Osteoblast (primary cell): ENCODE data around the gene ZG16. TPM values are rescaled to one million over a fixed set of nuclear protein-coding genes. Genes with fewer than 3 reads are reported as not detected.
A peak's percentile ranks its signal among the peaks of the same experiment; 100 is the strongest.
"Not testable (repeated sequence)": the region's sequence is repeated elsewhere in the genome, so short reads cannot be mapped to it uniquely, and the experiment has no call there.

Experiments used
- DNase-seq: peaks from one replicate; pipeline ENCODE4 v3.0.0; 2011; ENCODE audit warnings: low spot score, mixed read lengths; ENCODE audit not compliant: insufficient read length; ENCODE audit errors: missing footprints
- H2AFZ ChIP-seq: 2 replicates; pipeline ENCODE4 v1.6.0; 2011; ENCODE audit warnings: mild to moderate bottlenecking, low read length
- H3K27ac ChIP-seq: 2 replicates; pipeline ENCODE4 v1.5.1; 2011; ENCODE audit warnings: mild to moderate bottlenecking, low read depth, low read length, moderate library complexity
- H3K27me3 ChIP-seq: 2 replicates; pipeline ENCODE4 v1.6.0; 2012; ENCODE audit warnings: mild to moderate bottlenecking, control low read depth, inconsistent platforms, low read length, moderate library complexity; ENCODE audit not compliant: insufficient read depth
- H3K36me3 ChIP-seq: 2 replicates; pipeline ENCODE4 v1.5.1; 2011; ENCODE audit warnings: mild to moderate bottlenecking, low read length, control low read depth, moderate library complexity; ENCODE audit not compliant: insufficient read depth
- H3K4me1 ChIP-seq: 2 replicates; pipeline ENCODE4 v1.5.1; 2011; ENCODE audit warnings: mild to moderate bottlenecking, low read length, control low read depth, moderate library complexity; ENCODE audit not compliant: insufficient read depth
- H3K4me2 ChIP-seq: 2 replicates; pipeline ENCODE4 v1.6.0; 2011; ENCODE audit warnings: mild to moderate bottlenecking, low read length; ENCODE audit not compliant: insufficient read depth
- H3K4me3 ChIP-seq: fragments of 200-600 bp; sonication (generic); 3 replicates; pipeline ENCODE4 v1.5.1; 2012; ENCODE audit warnings: mild to moderate bottlenecking, low read length, inconsistent platforms; ENCODE audit not compliant: insufficient read depth
- H3K79me2 ChIP-seq: 2 replicates; pipeline ENCODE4 v1.6.0; 2012; ENCODE audit warnings: mild to moderate bottlenecking, low read length, control low read depth, inconsistent platforms; ENCODE audit not compliant: insufficient read depth
- H3K9me3 ChIP-seq: 2 replicates; pipeline ENCODE4 v1.5.1; 2011; ENCODE audit warnings: low read depth, low read length, control low read depth
- H4K20me1 ChIP-seq: 2 replicates; pipeline ENCODE4 v1.6.0; 2012; ENCODE audit warnings: mild to moderate bottlenecking, low read length, control low read depth; ENCODE audit not compliant: insufficient read depth
- CTCF ChIP-seq: IDR thresholded peaks from 2 replicates; pipeline ENCODE4 v1.5.1; 2011; ENCODE audit warnings: mild to moderate bottlenecking, low read depth, low read length, moderate library complexity; ENCODE audit errors: extremely low read depth
- total RNA-seq: library from RNA; depleted of rRNA; stranded (reverse); fragments of >200 nt; gene quantifications from 2 replicates; pipeline ENCODE4 v1.2.3, GENCODE V29; 2012

The ZG16 gene
- total RNA-seq, 1 donor, result not detected

- DNase-seq, result peak; percentile 77
- Histone ChIP-seq H3K79me2 (no peaks in the 10 kb centered on the region), H3K4me2 (no peak overlapping the region), H3K36me3 (no peaks in the 10 kb centered on the region), H3K4me1 (peaks cover 4% of the 10 kb centered on the region), H2AFZ (peak overlapping the region; percentile 76), H3K27ac (no peak overlapping the region), H4K20me1 (no peaks in the 10 kb centered on the region), H3K27me3 (no peaks in the 10 kb centered on the region), H3K9me3 (no peaks in the 10 kb centered on the region), H3K4me3 (no peak overlapping the region)
- no peak for TF ChIP-seq CTCF
Measured at GRCh38 chr16:29757950-29758466, 20.0 kb upstream of the ZG16 start.

GRCh38 chr16:29760567-29761279 lies 17.3 kb upstream of the ZG16 start:
- Histone ChIP-seq H3K27ac (no peak overlapping the region), H3K36me3 (no peaks in the 10 kb centered on the region), H2AFZ (no peak overlapping the region), H4K20me1 (no peaks in the 10 kb centered on the region), H3K4me3 (no peak overlapping the region), H3K9me3 (no peaks in the 10 kb centered on the region), H3K4me1 (peaks cover 4% of the 10 kb centered on the region), H3K27me3 (no peaks in the 10 kb centered on the region), H3K79me2 (no peaks in the 10 kb centered on the region), H3K4me2 (no peak overlapping the region)
- peak; percentile 19 for DNase-seq
- no peak for TF ChIP-seq CTCF

DNA sequence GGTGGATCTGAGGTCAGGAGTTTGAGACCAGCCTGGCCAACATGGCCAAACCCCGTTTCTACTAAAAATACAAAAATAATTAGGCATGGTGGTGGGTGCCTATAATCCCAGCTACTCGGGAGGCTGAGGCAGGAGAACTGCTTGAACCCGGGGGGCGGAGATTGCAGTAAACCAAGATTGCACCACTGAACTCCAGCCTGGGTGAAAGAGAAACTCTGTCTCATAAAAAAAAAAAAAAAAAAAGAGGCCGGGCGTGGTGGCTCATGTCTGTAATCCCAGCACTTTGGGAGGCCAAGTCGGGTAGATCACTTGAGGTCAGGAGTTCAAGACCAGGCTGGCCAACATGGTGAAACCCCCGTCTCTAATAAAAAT lies 16.8 kb upstream of the ZG16 start:
- H2AFZ ChIP-seq, result not testable (repeated sequence)

DNA sequence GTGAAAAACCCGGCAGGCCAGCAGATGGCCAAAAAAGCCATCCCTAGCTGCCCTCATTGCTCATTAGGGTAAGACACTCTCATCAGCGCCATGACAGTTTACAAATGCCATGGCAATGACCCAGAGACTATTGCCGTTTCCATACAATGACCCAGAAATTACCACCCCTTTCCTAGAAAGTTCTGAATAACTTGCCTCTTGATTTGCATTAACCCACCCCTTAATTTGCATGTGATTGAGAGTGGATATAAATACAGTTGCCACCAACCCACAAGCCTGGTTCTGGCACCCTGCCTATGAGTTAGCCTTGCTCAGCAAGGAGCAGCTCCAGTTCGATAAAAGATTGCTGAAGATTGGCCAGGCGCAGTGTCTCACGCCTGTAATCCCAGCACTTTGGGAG lies 16.2 kb upstream of the ZG16 start:
- Histone ChIP-seq H3K36me3 (no peaks in the 10 kb centered on the region), H3K9me3 (no peaks in the 10 kb centered on the region), H3K27ac (no peak overlapping the region), H3K4me2 (no peak overlapping the region), H3K79me2 (no peaks in the 10 kb centered on the region), H2AFZ (no peak overlapping the region), H3K4me3 (no peak overlapping the region), H3K4me1 (peaks cover 4% of the 10 kb centered on the region), H4K20me1 (no peaks in the 10 kb centered on the region), H3K27me3 (no peaks in the 10 kb centered on the region)
- TF ChIP-seq CTCF, result no peak
- DNase-seq, result peak; percentile 13

More for the DNA sequence above, 16.8 kb upstream of the ZG16 start:
- H3K36me3 ChIP-seq, H3K4me1 ChIP-seq, DNase-seq, H3K9me3 ChIP-seq, H4K20me1 ChIP-seq, H3K79me2 ChIP-seq, H3K4me2 ChIP-seq, H3K27me3 ChIP-seq, H3K27ac ChIP-seq, H3K4me3 ChIP-seq: not testable (repeated sequence)
